ENCODE results near the gene ST6GAL2. TPM values are rescaled to one million over a fixed set of nuclear protein-coding genes. Genes with fewer than 3 reads are reported as not detected.

The ST6GAL2 gene
- polyA plus RNA-seq, 3 donors = not detected

- no peak overlapping the region for H3K27ac Mint-ChIP-seq
These were observed 9.3 kb downstream of the ST6GAL2 start for GRCh38 chr2:106876699-106877098.

GRCh38 chr2:106869512-106870275 lies 16.3 kb downstream of the ST6GAL2 start:
- H3K36me3 ChIP-seq (replicated peaks in 1 of 2; ENCODE audit: control insufficient read depth in 1 of 2, insufficient read depth in 2 of 2, low read length in 2 of 2) = no peaks in the 10 kb centered on the region
- no peaks in the 10 kb centered on the region for H3K27me3 ChIP-seq (ENCODE audit: control insufficient read depth in 2 of 2, insufficient read depth in 2 of 2, low read length in 2 of 2)
- Mint-ChIP-seq H3K4me3 (no peak overlapping the region), H3K27ac (no peak overlapping the region), H3K4me1 (no peaks in the 10 kb centered on the region), H3K36me3 (no peaks in the 10 kb centered on the region), H3K27me3 (ENCODE audit: low read depth in 3 of 3) (peaks cover 0 to 2% (median 0%) of the 10 kb centered on the region in 3 donors), H3K9me3 (peaks cover 0 to 2% (median 0%) of the 10 kb centered on the region in 7 donors)
- TF ChIP-seq CTCF (IDR thresholded peaks at IDR 0.05) = no peak
- no peaks in the 10 kb centered on the region for H4K20me1 ChIP-seq (ENCODE audit: insufficient read depth, low read length)
- no peak overlapping the region for H2AFZ ChIP-seq (ENCODE audit: insufficient read depth, low read depth, low read length, poor library complexity, severe bottlenecking)
- no peak overlapping the region for H3K27ac ChIP-seq (ENCODE audit: low read depth in 1 of 2, low read length in 2 of 2)
- H3K9me3 ChIP-seq (replicated peaks in 1 of 2; ENCODE audit: control insufficient read depth in 1 of 2, insufficient read depth in 1 of 2, low read length in 2 of 2) = no peaks in the 10 kb centered on the region
- no peak for DNase-seq
- no peaks in the 10 kb centered on the region for H3K4me1 ChIP-seq (ENCODE audit: control insufficient read depth in 1 of 2, insufficient read depth in 2 of 2, low read length in 2 of 2)
- intact Hi-C loops (cut with micrococcal nuclease) = no loop called here
- no peak overlapping the region for H3K4me2 ChIP-seq (replicated peaks; ENCODE audit: extremely low read depth, low read length, poor library complexity, severe bottlenecking)
- WGBS (ENCODE audit: insufficient coverage) = 86% methylated on average over 7 of the region's 8 CpGs
- no peak overlapping the region for H3K9ac ChIP-seq (ENCODE audit: insufficient read depth, low read length, poor library complexity, severe bottlenecking)
- H3K79me2 ChIP-seq (ENCODE audit: insufficient read depth, low read length) = no peaks in the 10 kb centered on the region
- no peak overlapping the region for H3K4me3 ChIP-seq (replicated peaks in 1 of 3; ENCODE audit: low read depth in 2 of 3, low read length in 3 of 3)

More at GRCh38 chr2:106876699-106877098, 9.3 kb downstream of the ST6GAL2 start:
- TF ChIP-seq CTCF (IDR thresholded peaks at IDR 0.05) = no peak
- no peak overlapping the region for H3K9ac ChIP-seq (ENCODE audit: insufficient read depth, low read length, poor library complexity, severe bottlenecking)
- no peak overlapping the region for H3K4me3 ChIP-seq (replicated peaks in 1 of 3; ENCODE audit: low read depth in 2 of 3, low read length in 3 of 3)
- Mint-ChIP-seq H3K4me1 (no peaks in the 10 kb centered on the region), H3K4me3 (no peak overlapping the region), H3K36me3 (no peaks in the 10 kb centered on the region), H3K9me3 (no peaks in the 10 kb centered on the region), H3K27me3 (ENCODE audit: low read depth in 3 of 3) (peaks cover 0 to 4% (median 3%) of the 10 kb centered on the region in 3 donors)
- H3K9me3 ChIP-seq (replicated peaks in 1 of 2; ENCODE audit: control insufficient read depth in 1 of 2, insufficient read depth in 1 of 2, low read length in 2 of 2) = no peaks in the 10 kb centered on the region
- intact Hi-C loops (cut with micrococcal nuclease) = no loop called here
- no peaks in the 10 kb centered on the region for H4K20me1 ChIP-seq (ENCODE audit: insufficient read depth, low read length)
- H3K27ac ChIP-seq (ENCODE audit: low read depth in 1 of 2, low read length in 2 of 2) = no peak overlapping the region
- DNase-seq = no peak
- no peaks in the 10 kb centered on the region for H3K27me3 ChIP-seq (ENCODE audit: control insufficient read depth in 2 of 2, insufficient read depth in 2 of 2, low read length in 2 of 2)
- H3K4me1 ChIP-seq (ENCODE audit: control insufficient read depth in 1 of 2, insufficient read depth in 2 of 2, low read length in 2 of 2) = no peaks in the 10 kb centered on the region
- no peak overlapping the region for H2AFZ ChIP-seq (ENCODE audit: insufficient read depth, low read depth, low read length, poor library complexity, severe bottlenecking)
- no peaks in the 10 kb centered on the region for H3K36me3 ChIP-seq (replicated peaks in 1 of 2; ENCODE audit: control insufficient read depth in 1 of 2, insufficient read depth in 2 of 2, low read length in 2 of 2)
- H3K4me2 ChIP-seq (replicated peaks; ENCODE audit: extremely low read depth, low read length, poor library complexity, severe bottlenecking) = no peak overlapping the region
- H3K79me2 ChIP-seq (ENCODE audit: insufficient read depth, low read length) = no peaks in the 10 kb centered on the region
- WGBS (ENCODE audit: insufficient coverage) = 5% methylated on average over 3 of the region's 5 CpGs

All from CD14-positive monocyte (primary cell).